NAMALWA (cell line): ENCODE measurements around the gene NUTF2.
"Not testable (repeated sequence)": the region's sequence is repeated elsewhere in the genome, so short reads cannot be mapped to it uniquely, and the experiment has no call there.

Source experiments
- DNase-seq: peaks from one replicate; pipeline ENCODE4 v3.0.0-alpha.2; 2015; ENCODE audit warnings: low spot score

NUTF2 gene

GRCh38 chr16:67885545-67885944 lies 38.8 kb downstream of the NUTF2 start:
- DNase-seq = no peak

GRCh38 chr16:67885976-67886375 lies 39.2 kb downstream of the NUTF2 start:
- DNase-seq = no peak

- no peak for DNase-seq
Observed at GRCh38 chr16:67886387-67886786, 39.7 kb downstream of the NUTF2 start.

GRCh38 chr16:67888331-67888730 lies 41.6 kb downstream of the NUTF2 start:
- no peak for DNase-seq

- peak; percentile 18 for DNase-seq
Observed at GRCh38 chr16:67892375-67892774, 45.6 kb downstream of the NUTF2 start.

- peak; percentile 95 for DNase-seq
Observed at GRCh38 chr16:67892899-67893742, 46.4 kb downstream of the NUTF2 start, which contains the start of gene PSKH1. TSS of gene PSKH1 (plus strand) at chr16:67893254. CDS start at chr16:67908750, 15,496 bp downstream.

GRCh38 chr16:67893743-67894399 lies 47.1 kb downstream of the NUTF2 start:
- DNase-seq = peak; percentile 31

- DNase-seq = no peak
Observed at GRCh38 chr16:67897231-67897630, 50.5 kb downstream of the NUTF2 start.

- DNase-seq = no peak
Observed at GRCh38 chr16:67901734-67902133, 55.0 kb downstream of the NUTF2 start.

- DNase-seq = no peak
Observed at GRCh38 chr16:67902831-67903230, 56.1 kb downstream of the NUTF2 start.

GRCh38 chr16:67907397-67908180 lies 60.9 kb downstream of the NUTF2 start:
- no peak for DNase-seq

GRCh38 chr16:67909056-67909742 lies 62.5 kb downstream of the NUTF2 start:
- DNase-seq = no peak

- DNase-seq = peak; percentile 62
Observed at GRCh38 chr16:67910158-67910557, 63.4 kb downstream of the NUTF2 start.

GRCh38 chr16:67914758-67915495 lies 68.2 kb downstream of the NUTF2 start:
- DNase-seq = no peak

GRCh38 chr16:67915496-67915769 lies 68.7 kb downstream of the NUTF2 start:
- DNase-seq = not testable (repeated sequence)

- DNase-seq = no peak
Observed at GRCh38 chr16:67915831-67916723, 69.3 kb downstream of the NUTF2 start.

GRCh38 chr16:67917140-67917851 lies 70.6 kb downstream of the NUTF2 start:
- DNase-seq = no peak

GRCh38 chr16:67917852-67918236 lies 71.1 kb downstream of the NUTF2 start:
- no peak for DNase-seq

GRCh38 chr16:67919622-67920221 lies 73.0 kb downstream of the NUTF2 start:
- DNase-seq = no peak
